ENCODE results near the gene RALGAPA2.

The RALGAPA2 gene

GRCh38 chr20:20690676-20691476 is 21.6 kb downstream of the RALGAPA2 start:
- Histone ChIP-seq H3K4me1 (ENCODE audit: control insufficient read depth in 2 of 2, insufficient read depth in 2 of 2, low read length in 2 of 2) (no peaks in the 10 kb centered on the region), H3K9me3 (ENCODE audit: control insufficient read depth in 2 of 2, low read length in 2 of 2) (no peaks in the 10 kb centered on the region), H3K36me3 (ENCODE audit: control insufficient read depth in 2 of 2, insufficient read depth in 2 of 2, low read length in 2 of 2) (no peaks in the 10 kb centered on the region), H3K4me3 (ENCODE audit: low read length in 2 of 2) (no peak overlapping the region), H3K27me3 (ENCODE audit: control insufficient read depth in 2 of 2, insufficient read depth in 2 of 2, low read length in 2 of 2) (no peaks in the 10 kb centered on the region), H3K27ac (ENCODE audit: low read depth in 2 of 2, low read length in 2 of 2) (no peak overlapping the region), H3K9ac (ENCODE audit: low read depth in 1 of 2, low read length in 2 of 2) (no peak overlapping the region)

GRCh38 chr20:20687319-20687718 is 25.1 kb downstream of the RALGAPA2 start:
- no peaks in the 10 kb centered on the region for H3K36me3 ChIP-seq (ENCODE audit: control insufficient read depth in 2 of 2, insufficient read depth in 2 of 2, low read length in 2 of 2)
- H3K27me3 ChIP-seq (ENCODE audit: control insufficient read depth in 2 of 2, insufficient read depth in 2 of 2, low read length in 2 of 2): no peaks in the 10 kb centered on the region
- H3K27ac ChIP-seq (ENCODE audit: low read depth in 2 of 2, low read length in 2 of 2): no peak overlapping the region
- H3K9me3 ChIP-seq (ENCODE audit: control insufficient read depth in 2 of 2, low read length in 2 of 2): no peaks in the 10 kb centered on the region
- no peak overlapping the region for H3K9ac ChIP-seq (ENCODE audit: low read depth in 1 of 2, low read length in 2 of 2)
- no peak overlapping the region for H3K4me3 ChIP-seq (ENCODE audit: low read length in 2 of 2)
- H3K4me1 ChIP-seq (ENCODE audit: control insufficient read depth in 2 of 2, insufficient read depth in 2 of 2, low read length in 2 of 2): no peaks in the 10 kb centered on the region

- Histone ChIP-seq H3K27ac (ENCODE audit: low read depth in 2 of 2, low read length in 2 of 2) (no peak overlapping the region), H3K4me1 (ENCODE audit: control insufficient read depth in 2 of 2, insufficient read depth in 2 of 2, low read length in 2 of 2) (no peaks in the 10 kb centered on the region)
These were observed 26.8 kb downstream of the RALGAPA2 start for GRCh38 chr20:20685635-20686034.

DNA sequence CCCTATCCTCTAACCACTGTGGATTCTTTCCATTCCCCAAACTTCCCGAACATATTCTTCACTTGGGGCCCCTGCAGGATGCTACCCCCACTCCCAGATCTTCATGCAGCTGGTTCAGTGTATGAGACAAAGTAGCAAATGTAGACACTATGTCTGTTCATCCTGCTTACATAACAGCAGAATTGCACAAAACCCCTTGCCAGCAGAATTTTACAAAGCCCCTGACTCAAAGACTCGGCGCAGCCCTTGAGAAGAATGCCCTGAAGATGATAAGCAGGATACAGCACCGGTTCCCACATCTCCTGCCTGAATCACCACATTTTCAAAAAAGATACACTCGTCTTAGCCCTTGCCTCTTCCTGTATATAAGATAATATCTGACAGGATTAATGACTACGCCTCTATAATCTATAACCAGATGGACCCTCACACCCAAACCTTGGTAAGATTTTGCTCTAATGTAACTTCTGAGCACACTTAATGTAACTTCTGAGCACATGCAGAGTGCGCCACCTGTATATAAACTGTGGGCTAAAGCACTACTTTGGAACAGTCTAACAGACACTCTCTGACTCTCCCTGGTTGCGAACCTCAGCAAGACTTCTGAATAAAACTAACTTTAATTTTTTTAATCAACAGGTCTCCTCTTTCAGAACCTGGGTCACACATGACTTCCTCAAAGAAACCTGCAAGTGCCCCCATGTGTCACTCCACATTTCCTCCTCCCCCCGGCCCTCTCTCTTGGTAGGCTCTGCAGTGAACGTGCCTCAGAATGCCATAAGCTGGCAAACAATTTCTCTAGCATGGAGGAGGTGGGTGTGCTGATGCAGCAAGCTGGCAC is 28.7 kb downstream of the RALGAPA2 start:
- no peak overlapping the region for H3K4me3 ChIP-seq (ENCODE audit: low read length in 2 of 2)
- H3K9ac ChIP-seq (ENCODE audit: low read depth in 1 of 2, low read length in 2 of 2): no peak overlapping the region
- peaks cover 0 to under 1% of the 10 kb centered on the region in 2 donors for H3K36me3 ChIP-seq (ENCODE audit: control insufficient read depth in 2 of 2, insufficient read depth in 2 of 2, low read length in 2 of 2)
- no peaks in the 10 kb centered on the region for H3K27me3 ChIP-seq (ENCODE audit: control insufficient read depth in 2 of 2, insufficient read depth in 2 of 2, low read length in 2 of 2)
- no peak overlapping the region for H3K27ac ChIP-seq (ENCODE audit: low read depth in 2 of 2, low read length in 2 of 2)
- H3K9me3 ChIP-seq (ENCODE audit: control insufficient read depth in 2 of 2, low read length in 2 of 2): no peaks in the 10 kb centered on the region
- H3K4me1 ChIP-seq (ENCODE audit: control insufficient read depth in 2 of 2, insufficient read depth in 2 of 2, low read length in 2 of 2): no peaks in the 10 kb centered on the region

More at GRCh38 chr20:20685635-20686034, 26.8 kb downstream of the RALGAPA2 start:
- Histone ChIP-seq H3K36me3 (ENCODE audit: control insufficient read depth in 2 of 2, insufficient read depth in 2 of 2, low read length in 2 of 2) (no peaks in the 10 kb centered on the region), H3K9ac (ENCODE audit: low read depth in 1 of 2, low read length in 2 of 2) (no peak overlapping the region), H3K9me3 (ENCODE audit: control insufficient read depth in 2 of 2, low read length in 2 of 2) (no peaks in the 10 kb centered on the region), H3K27me3 (ENCODE audit: control insufficient read depth in 2 of 2, insufficient read depth in 2 of 2, low read length in 2 of 2) (no peaks in the 10 kb centered on the region), H3K4me3 (ENCODE audit: low read length in 2 of 2) (no peak overlapping the region)

DNA sequence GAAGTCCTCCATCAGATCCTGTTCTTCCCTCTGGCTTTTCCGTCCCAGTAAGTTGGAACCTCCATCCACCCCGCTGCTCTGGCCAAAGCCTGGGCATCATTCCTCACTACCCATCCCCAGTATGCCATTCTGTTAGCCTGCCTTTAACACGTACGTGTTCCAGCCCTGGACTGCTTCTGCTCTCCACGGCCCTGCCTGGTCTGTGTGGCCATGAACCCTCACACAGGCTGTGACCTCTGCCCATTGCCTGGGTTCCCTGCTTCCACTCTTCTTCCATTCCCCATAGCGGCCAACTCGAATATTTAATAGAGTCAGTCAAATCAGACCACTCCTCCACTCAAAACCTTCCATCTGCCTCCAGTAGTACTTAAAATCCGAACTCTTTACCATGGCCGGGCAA is 29.4 kb downstream of the RALGAPA2 start:
- Histone ChIP-seq H3K9me3 (ENCODE audit: control insufficient read depth in 2 of 2, low read length in 2 of 2) (no peaks in the 10 kb centered on the region), H3K4me1 (ENCODE audit: control insufficient read depth in 2 of 2, insufficient read depth in 2 of 2, low read length in 2 of 2) (no peaks in the 10 kb centered on the region)

GRCh38 chr20:20680991-20681508 is 31.4 kb downstream of the RALGAPA2 start:
- H3K4me3 ChIP-seq (ENCODE audit: low read length in 2 of 2): no peak overlapping the region

More for the DNA sequence above, 29.4 kb downstream of the RALGAPA2 start:
- Histone ChIP-seq H3K9ac (ENCODE audit: low read depth in 1 of 2, low read length in 2 of 2) (no peak overlapping the region), H3K36me3 (ENCODE audit: control insufficient read depth in 2 of 2, insufficient read depth in 2 of 2, low read length in 2 of 2) (peaks cover 3 to 4% of the 10 kb centered on the region in 2 donors), H3K4me3 (ENCODE audit: low read length in 2 of 2) (no peak overlapping the region), H3K27ac (ENCODE audit: low read depth in 2 of 2, low read length in 2 of 2) (no peak overlapping the region), H3K27me3 (ENCODE audit: control insufficient read depth in 2 of 2, insufficient read depth in 2 of 2, low read length in 2 of 2) (no peaks in the 10 kb centered on the region)

DNA sequence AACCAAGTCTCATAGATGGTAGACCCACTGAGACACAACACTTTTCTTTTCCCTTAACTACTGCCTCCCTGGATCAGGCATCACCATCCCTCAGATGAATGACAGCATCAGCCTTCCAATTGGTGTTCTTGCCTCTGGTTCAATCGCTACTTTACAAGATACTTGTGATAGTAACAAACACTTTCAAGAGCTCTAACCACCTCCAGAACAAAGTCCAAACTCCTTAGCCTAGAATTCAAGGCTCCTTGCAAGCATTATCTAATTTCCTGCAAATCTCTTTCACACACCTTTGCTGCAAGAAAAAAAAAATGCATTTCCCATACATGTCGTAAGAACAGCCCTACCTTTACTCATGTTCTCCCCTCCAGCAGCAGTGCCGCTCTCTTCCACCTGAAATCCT is 33.1 kb downstream of the RALGAPA2 start:
- H3K9ac ChIP-seq (ENCODE audit: low read depth in 1 of 2, low read length in 2 of 2): no peak overlapping the region
- no peak overlapping the region for H3K27ac ChIP-seq (ENCODE audit: low read depth in 2 of 2, low read length in 2 of 2)
- H3K4me1 ChIP-seq (ENCODE audit: control insufficient read depth in 2 of 2, insufficient read depth in 2 of 2, low read length in 2 of 2): no peaks in the 10 kb centered on the region
- no peaks in the 10 kb centered on the region for H3K9me3 ChIP-seq (ENCODE audit: control insufficient read depth in 2 of 2, low read length in 2 of 2)
- H3K27me3 ChIP-seq (ENCODE audit: control insufficient read depth in 2 of 2, insufficient read depth in 2 of 2, low read length in 2 of 2): no peaks in the 10 kb centered on the region
- H3K4me3 ChIP-seq (ENCODE audit: low read length in 2 of 2): no peak overlapping the region
- peaks cover 4 to 5% of the 10 kb centered on the region in 2 donors for H3K36me3 ChIP-seq (ENCODE audit: control insufficient read depth in 2 of 2, insufficient read depth in 2 of 2, low read length in 2 of 2)

More at GRCh38 chr20:20680991-20681508, 31.4 kb downstream of the RALGAPA2 start:
- Histone ChIP-seq H3K9ac (ENCODE audit: low read depth in 1 of 2, low read length in 2 of 2) (no peak overlapping the region), H3K27me3 (ENCODE audit: control insufficient read depth in 2 of 2, insufficient read depth in 2 of 2, low read length in 2 of 2) (no peaks in the 10 kb centered on the region), H3K27ac (ENCODE audit: low read depth in 2 of 2, low read length in 2 of 2) (no peak overlapping the region), H3K4me1 (ENCODE audit: control insufficient read depth in 2 of 2, insufficient read depth in 2 of 2, low read length in 2 of 2) (no peaks in the 10 kb centered on the region), H3K36me3 (ENCODE audit: control insufficient read depth in 2 of 2, insufficient read depth in 2 of 2, low read length in 2 of 2) (peaks cover 3 to 4% of the 10 kb centered on the region in 2 donors), H3K9me3 (ENCODE audit: control insufficient read depth in 2 of 2, low read length in 2 of 2) (no peaks in the 10 kb centered on the region)

DNA sequence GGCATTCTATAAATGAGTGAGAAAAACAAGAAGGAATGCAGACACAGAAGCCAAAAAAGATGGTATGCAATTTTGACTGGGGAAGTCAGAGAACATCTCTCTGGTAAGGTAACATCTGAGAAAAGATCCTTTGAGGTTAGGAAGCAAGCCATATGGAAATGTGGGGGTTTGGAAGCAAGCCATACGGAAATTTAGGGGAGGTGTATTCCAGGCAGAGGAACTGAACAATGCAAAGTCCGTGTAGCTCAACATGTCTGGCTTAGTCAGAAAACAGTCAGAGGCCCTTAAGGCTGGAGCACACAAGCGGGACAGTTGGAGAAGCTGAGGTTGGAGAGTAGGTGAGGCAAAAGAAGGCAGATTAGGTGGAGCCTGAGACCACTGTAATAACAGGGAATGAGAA is 35.3 kb downstream of the RALGAPA2 start:
- Histone ChIP-seq H3K4me1 (ENCODE audit: control insufficient read depth in 2 of 2, insufficient read depth in 2 of 2, low read length in 2 of 2) (no peaks in the 10 kb centered on the region), H3K27me3 (ENCODE audit: control insufficient read depth in 2 of 2, insufficient read depth in 2 of 2, low read length in 2 of 2) (no peaks in the 10 kb centered on the region), H3K9ac (ENCODE audit: low read depth in 1 of 2, low read length in 2 of 2) (no peak overlapping the region), H3K36me3 (ENCODE audit: control insufficient read depth in 2 of 2, insufficient read depth in 2 of 2, low read length in 2 of 2) (peaks cover 4 to 5% of the 10 kb centered on the region in 2 donors), H3K4me3 (ENCODE audit: low read length in 2 of 2) (no peak overlapping the region), H3K27ac (ENCODE audit: low read depth in 2 of 2, low read length in 2 of 2) (no peak overlapping the region), H3K9me3 (ENCODE audit: control insufficient read depth in 2 of 2, low read length in 2 of 2) (no peaks in the 10 kb centered on the region)

- H3K4me1 ChIP-seq (ENCODE audit: control insufficient read depth in 2 of 2, insufficient read depth in 2 of 2, low read length in 2 of 2): peaks cover 0 to 2% of the 10 kb centered on the region in 2 donors
- H3K27me3 ChIP-seq (ENCODE audit: control insufficient read depth in 2 of 2, insufficient read depth in 2 of 2, low read length in 2 of 2): no peaks in the 10 kb centered on the region
- H3K9ac ChIP-seq (ENCODE audit: low read depth in 1 of 2, low read length in 2 of 2): no peak overlapping the region
- no peak overlapping the region for H3K4me3 ChIP-seq (ENCODE audit: low read length in 2 of 2)
- H3K9me3 ChIP-seq (ENCODE audit: control insufficient read depth in 2 of 2, low read length in 2 of 2): no peaks in the 10 kb centered on the region
- H3K27ac ChIP-seq (ENCODE audit: low read depth in 2 of 2, low read length in 2 of 2): no peak overlapping the region
- H3K36me3 ChIP-seq (ENCODE audit: control insufficient read depth in 2 of 2, insufficient read depth in 2 of 2, low read length in 2 of 2): no peaks in the 10 kb centered on the region
These were observed 43.8 kb downstream of the RALGAPA2 start for GRCh38 chr20:20668639-20669038.

DNA sequence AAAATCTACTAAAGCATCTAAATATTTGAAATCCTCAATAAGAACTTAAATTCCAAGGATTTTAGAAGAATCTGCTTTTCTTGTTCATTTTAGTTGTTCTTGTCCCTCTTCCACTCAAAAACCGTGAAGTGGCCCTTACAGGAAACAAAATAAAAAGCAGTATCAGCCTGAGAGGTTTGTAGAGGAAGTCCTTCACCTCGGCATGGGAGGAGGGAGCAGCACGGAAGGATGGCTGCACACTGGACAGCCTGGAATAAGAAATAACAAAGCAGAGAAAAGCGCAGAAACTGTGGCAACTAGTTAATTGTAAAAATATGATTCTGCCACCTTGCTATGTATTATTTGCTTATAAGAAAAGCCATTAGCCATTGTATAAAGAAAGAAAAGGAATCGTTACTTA is 46.1 kb downstream of the RALGAPA2 start:
- H3K4me1 ChIP-seq (ENCODE audit: control insufficient read depth in 2 of 2, insufficient read depth in 2 of 2, low read length in 2 of 2): peaks cover 0 to 2% of the 10 kb centered on the region in 2 donors
- no peaks in the 10 kb centered on the region for H3K36me3 ChIP-seq (ENCODE audit: control insufficient read depth in 2 of 2, insufficient read depth in 2 of 2, low read length in 2 of 2)
- H3K9me3 ChIP-seq (ENCODE audit: control insufficient read depth in 2 of 2, low read length in 2 of 2): no peaks in the 10 kb centered on the region
- no peaks in the 10 kb centered on the region for H3K27me3 ChIP-seq (ENCODE audit: control insufficient read depth in 2 of 2, insufficient read depth in 2 of 2, low read length in 2 of 2)
- no peak overlapping the region for H3K27ac ChIP-seq (ENCODE audit: low read depth in 2 of 2, low read length in 2 of 2)
- no peak overlapping the region for H3K9ac ChIP-seq (ENCODE audit: low read depth in 1 of 2, low read length in 2 of 2)
- no peak overlapping the region for H3K4me3 ChIP-seq (ENCODE audit: low read length in 2 of 2)
